Activated naive CD8-positive, alpha-beta T cell treated with anti-CD3 and anti-CD28 coated beads, Interleukin-2, amount 50 U/mL, for 16 hours (primary cell): ENCODE data around the gene C1orf146.
"Not testable (repeated sequence)": the region's sequence is repeated elsewhere in the genome, so short reads cannot be mapped to it uniquely, and the experiment has no call there.

Experiments used
- DNase-seq: peaks from one replicate; pipeline ENCODE4 v3.0.0-alpha.2; 2020; ENCODE audit warnings: low read depth, low spot score

The C1orf146 gene

DNA sequence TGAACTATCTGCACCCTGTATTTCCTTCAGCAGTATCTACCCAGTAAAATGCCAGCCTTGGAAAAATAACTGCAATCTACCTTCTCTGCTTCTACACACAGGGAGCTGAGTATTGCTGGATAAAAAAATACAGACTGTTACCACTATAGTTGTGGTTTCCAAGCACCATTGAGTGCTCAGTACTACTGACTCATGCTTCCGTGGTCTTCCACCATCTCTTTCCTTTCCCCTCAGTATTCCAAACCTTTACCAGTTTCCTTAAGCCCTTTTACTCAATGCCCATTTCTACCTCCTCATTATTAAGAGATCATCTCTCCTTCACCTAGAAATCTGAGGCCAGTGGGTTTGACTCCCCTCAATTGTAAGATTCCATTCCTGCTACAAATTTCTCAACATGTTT is 57.2 kb downstream of the C1orf146 start:
- no peak for DNase-seq

DNA sequence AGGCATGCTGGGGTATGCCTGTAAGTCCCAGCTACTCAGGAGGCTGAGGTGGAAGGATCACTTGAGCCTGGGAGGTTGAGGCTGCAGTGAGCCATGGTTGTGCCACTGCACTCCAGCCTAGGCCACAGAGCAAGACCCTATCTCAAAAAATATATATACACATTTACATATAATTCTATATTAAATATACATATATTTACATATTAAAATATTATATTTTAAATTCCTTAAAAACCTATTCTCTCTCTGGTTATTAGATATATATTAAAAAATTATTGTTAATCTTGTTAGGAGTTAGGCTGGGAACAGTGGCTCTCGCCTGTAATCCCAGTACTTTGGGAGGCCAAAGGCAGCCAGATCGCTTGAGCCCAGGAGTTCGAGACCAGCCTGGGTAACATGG is 58.4 kb downstream of the C1orf146 start:
- DNase-seq, result no peak

DNA sequence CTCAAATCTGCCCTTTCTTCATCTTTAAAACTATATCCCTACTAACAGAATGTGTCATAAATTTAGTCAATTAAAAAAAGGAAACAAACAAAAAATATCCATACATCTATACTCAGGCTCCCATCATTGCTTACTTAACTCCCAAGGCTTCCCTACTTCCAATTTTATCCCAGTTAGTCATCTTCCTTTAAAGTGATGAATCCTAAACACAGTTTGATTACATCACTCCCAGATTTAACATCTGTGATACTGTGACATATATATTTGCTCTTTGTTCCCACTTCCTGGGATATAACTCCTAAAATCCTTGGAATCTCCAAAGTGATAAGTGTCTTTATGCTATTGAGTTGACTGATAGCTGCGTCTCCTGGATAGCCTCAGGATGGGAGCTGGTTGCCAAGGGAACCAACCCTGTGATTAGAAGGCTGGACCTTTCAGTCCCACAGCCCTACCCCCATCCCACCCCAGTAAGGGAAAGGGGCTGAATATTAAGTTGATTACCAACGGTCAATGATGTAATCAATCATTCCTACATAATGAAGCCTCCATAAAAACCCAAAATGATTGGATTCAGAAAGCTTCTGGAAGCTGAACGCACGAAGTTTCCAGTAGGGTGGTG is 59.5 kb downstream of the C1orf146 start:
- DNase-seq, result no peak

DNA sequence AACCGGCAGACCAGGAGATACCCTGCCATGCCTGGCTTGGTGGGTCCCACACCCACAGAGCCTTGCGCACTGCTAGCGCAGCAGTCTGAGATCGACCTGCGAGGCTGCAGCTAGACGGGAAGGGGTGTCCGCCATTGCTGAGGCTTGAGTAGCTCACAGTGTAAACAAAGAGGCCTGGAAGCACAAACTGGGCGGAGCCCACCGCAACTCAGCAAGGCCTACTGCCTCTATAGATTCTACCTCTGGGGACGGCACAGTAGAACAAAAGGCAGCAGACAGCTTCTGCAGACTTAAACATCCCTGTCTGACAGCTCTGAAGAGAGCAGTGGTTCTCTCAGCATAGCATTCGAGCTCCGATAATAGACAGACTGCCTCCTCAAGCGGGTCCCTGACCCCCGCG is 62.1 kb downstream of the C1orf146 start:
- DNase-seq, result not testable (repeated sequence)

DNA sequence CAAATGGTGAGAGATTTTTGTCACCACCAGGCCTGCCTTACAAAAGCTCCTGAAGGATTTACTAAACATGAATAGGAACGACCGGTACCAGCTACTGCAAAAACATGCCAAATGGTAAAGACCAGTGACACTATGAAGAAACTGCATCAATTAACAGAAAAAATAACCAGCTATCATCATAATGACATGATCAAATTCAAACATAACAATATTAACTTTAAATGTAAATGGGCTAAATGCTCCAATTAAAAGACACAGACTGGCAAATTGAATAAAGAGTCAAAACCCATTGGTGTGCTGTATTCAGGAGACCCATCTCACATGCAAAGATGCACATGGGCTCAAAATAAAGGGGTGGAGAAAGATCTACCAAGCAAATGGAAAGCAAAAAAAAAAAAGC is 63.7 kb downstream of the C1orf146 start:
- not testable (repeated sequence) for DNase-seq

DNA sequence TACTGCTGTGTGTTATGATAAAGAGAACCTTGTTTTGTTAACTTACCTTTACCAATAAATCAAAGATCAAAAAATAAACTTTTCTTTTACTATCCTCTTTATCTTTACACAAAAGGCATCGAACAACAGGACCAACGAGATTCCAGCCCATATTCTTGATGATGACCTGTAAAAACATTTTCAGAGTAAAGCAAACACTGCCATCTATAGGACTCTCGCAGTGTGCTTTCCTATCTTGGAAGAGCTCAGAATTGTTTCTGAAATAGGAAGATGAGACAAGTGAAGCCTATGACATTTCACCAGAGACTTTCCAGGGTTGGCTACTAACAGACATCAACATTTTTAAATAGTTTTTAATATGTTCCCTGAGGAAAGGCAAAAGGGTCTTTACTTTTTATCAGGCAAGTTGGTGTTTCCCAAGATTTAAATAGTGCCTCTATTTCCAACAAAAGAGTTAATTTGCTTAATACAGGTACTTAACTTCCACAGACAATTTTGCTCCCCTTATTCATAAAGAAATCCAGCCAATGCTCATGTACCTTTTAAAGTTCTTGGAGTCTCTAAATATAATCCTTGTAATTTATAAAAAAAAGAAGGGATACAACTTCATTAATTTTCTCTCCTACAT is 73.8 kb downstream of the C1orf146 start:
- DNase-seq, result no peak
